Measurements from ENCODE around the gene AKR1C1.
"Not testable (repeated sequence)": the region's sequence is repeated elsewhere in the genome, so short reads cannot be mapped to it uniquely, and the experiment has no call there.

DNA sequence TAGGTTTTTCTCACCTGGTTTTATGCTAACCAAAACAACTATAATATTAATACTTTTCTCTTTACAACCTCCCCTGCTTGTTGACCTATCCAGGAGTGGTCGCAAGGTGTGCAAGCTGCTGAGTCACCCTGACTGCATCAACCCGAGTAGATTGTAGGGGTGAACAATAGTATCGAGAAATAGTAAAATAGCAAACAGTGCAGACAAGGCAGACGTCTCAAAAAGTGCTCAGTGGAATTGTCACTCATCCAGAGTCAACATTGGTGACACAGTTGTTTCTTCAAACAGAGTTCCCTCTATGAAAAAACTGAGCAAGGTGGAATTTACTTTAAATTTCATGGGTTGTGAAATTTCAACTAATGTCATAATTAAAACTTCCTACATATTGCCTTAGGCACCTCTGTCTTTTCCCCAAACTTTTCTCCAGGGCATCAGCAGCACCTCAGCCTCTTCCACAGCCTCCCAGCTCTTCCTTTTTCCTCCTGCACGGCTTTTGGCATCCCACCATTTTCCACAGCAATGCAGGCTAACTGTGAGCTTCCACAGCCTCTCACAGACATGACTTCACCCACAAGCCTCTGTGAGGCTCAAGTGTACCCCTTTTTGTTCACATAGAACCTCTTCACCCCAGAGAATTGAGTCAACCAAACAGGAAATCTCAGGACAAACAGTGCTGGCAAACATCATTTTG is 6.1 kb upstream of the AKR1C1 start:
- not testable (repeated sequence) for TF ChIP-seq POLR2A (IDR thresholded peaks at IDR 0.05)
- TF ChIP-seq, protein P1, sequence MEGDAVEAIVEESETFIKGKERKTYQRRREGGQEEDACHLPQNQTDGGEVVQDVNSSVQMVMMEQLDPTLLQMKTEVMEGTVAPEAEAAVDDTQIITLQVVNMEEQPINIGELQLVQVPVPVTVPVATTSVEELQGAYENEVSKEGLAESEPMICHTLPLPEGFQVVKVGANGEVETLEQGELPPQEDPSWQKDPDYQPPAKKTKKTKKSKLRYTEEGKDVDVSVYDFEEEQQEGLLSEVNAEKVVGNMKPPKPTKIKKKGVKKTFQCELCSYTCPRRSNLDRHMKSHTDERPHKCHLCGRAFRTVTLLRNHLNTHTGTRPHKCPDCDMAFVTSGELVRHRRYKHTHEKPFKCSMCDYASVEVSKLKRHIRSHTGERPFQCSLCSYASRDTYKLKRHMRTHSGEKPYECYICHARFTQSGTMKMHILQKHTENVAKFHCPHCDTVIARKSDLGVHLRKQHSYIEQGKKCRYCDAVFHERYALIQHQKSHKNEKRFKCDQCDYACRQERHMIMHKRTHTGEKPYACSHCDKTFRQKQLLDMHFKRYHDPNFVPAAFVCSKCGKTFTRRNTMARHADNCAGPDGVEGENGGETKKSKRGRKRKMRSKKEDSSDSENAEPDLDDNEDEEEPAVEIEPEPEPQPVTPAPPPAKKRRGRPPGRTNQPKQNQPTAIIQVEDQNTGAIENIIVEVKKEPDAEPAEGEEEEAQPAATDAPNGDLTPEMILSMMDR (IDR thresholded peaks at IDR 0.05), result not testable (repeated sequence)
